GM19099 (cell line): ENCODE results near the gene TSTD1.

ENCODE experiments used
- POLR2A ChIP-seq: IDR thresholded peaks from 3 replicates; pipeline ENCODE4 v1.6.1; 2011; ENCODE audit warnings: low read depth; ENCODE audit not compliant: insufficient read length; ENCODE audit errors: extremely low read depth

Gene TSTD1

GRCh38 chr1:161048949-161049722, 10.4 kb upstream of the TSTD1 start:
- TF ChIP-seq POLR2A = no peak

- TF ChIP-seq POLR2A = peak; percentile 23
Measured at GRCh38 chr1:161047436-161048420, 9.0 kb upstream of the TSTD1 start.

GRCh38 chr1:161046605-161047228, 8.0 kb upstream of the TSTD1 start:
- TF ChIP-seq POLR2A = no peak

GRCh38 chr1:161045736-161046604, 7.2 kb upstream of the TSTD1 start, which contains the start of gene USF1:
Gene USF1, minus strand, starts transcription at chr1:161045977. Its CDS starts 2,702 bp downstream, at chr1:161043275.
- TF ChIP-seq POLR2A = peak; percentile 74

GRCh38 chr1:161044908-161045735, 6.4 kb upstream of the TSTD1 start:
- TF ChIP-seq POLR2A = peak; percentile 63

- TF ChIP-seq POLR2A = no peak
Measured at GRCh38 chr1:161044535-161044907, 5.8 kb upstream of the TSTD1 start.

- TF ChIP-seq POLR2A = no peak
Measured at GRCh38 chr1:161039546-161039945, 782 bp upstream of the TSTD1 start.

GRCh38 chr1:161039154-161039545, 386 bp upstream of the TSTD1 start:
- TF ChIP-seq POLR2A = no peak

GRCh38 chr1:161037661-161038522, 872 bp downstream of the TSTD1 start:
- no peak for TF ChIP-seq POLR2A

- TF ChIP-seq POLR2A = no peak
Measured at GRCh38 chr1:161033751-161034150, 5.0 kb downstream of the TSTD1 start.

GRCh38 chr1:161032409-161032808, 6.4 kb downstream of the TSTD1 start:
- no peak for TF ChIP-seq POLR2A

GRCh38 chr1:161031874-161032273, 6.9 kb downstream of the TSTD1 start:
- no peak for TF ChIP-seq POLR2A

- no peak for TF ChIP-seq POLR2A
Measured at GRCh38 chr1:161021970-161022353, 16.8 kb downstream of the TSTD1 start.
